GM18861 (cell line): ENCODE data around the gene ATP6V0E2.
"Not testable (repeated sequence)": the region's sequence is repeated elsewhere in the genome, so short reads cannot be mapped to it uniquely, and the experiment has no call there.

Experiments used
- ATAC-seq: cut with Tn5 transposase; IDR thresholded peaks from one replicate; pipeline ENCODE4 v1.9.1; 2021; ENCODE audit not compliant: unreplicated experiment

The ATP6V0E2 gene

DNA sequence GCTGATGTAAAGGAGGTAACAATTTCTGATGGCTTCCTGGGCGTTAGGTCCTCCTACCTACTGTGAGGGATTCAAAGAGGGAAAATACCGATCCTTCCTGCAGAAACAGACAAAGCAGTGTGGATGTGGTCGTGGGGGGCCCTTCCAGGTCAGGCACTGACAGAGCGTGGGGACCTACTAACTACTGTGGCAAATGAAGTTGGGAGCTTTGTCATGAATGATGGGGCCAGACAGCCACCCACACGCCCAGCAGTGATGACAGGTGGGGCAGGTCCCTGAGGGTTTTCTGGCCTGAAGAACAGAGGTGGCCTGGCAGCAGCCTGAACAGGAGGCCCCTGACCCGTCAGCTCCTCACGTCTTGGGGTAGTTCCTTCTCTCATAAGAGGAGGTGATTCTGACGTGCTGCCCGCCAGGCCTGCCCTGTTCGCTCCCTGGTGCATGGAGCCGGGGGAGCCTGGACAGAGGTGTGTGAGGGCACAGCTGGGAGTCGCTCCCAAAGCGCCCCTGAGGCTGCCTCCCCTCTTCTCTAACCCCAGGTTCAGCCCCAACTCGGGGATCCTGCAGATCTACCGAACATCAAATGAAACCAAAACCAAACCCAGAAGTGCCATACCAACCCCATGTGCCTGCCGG is 4.2 kb downstream of the ATP6V0E2 start:
- no peak for ATAC-seq

DNA sequence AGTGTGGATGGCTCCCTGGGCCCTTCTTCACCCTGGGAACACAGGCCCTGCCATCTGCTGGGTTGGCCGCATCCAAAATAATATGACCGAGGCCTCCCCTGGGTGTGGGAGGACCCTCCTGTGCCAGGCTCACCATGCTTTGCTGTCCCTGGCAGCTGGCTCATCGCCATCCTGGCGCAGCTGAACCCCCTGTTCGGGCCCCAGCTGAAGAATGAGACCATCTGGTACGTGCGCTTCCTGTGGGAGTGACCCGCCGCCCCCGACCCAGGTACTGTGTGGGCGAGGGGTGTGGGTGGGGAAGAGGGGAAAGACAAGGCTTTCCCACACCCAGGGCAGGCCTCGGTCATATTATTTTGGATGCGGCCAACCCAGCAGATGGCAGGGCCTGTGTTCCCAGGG is 4.8 kb downstream of the ATP6V0E2 start:
- ATAC-seq = no peak

DNA sequence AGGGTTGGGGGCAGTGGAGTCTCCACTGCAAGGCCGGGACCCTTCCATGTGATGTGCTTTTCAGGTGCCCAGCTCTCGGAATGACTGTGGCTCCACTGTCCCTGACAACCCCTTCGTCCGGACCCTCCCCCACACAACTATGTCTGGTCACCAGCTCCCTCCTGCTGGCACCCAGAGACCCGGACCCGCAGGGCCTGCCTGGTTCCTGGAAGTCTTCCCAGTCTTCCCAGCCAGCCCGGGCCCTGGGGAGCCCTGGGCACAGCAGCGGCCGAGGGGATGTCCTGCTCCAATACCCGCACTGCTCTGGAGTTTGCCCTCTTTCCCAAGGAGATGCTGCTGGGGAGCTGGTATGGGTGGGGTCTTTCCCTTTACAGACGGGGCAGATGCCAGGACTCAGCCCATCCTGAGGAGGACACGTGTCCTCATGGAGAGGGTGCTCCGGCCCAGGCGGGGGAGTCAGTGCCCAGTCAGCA is 5.5 kb downstream of the ATP6V0E2 start:
- ATAC-seq = no peak

DNA sequence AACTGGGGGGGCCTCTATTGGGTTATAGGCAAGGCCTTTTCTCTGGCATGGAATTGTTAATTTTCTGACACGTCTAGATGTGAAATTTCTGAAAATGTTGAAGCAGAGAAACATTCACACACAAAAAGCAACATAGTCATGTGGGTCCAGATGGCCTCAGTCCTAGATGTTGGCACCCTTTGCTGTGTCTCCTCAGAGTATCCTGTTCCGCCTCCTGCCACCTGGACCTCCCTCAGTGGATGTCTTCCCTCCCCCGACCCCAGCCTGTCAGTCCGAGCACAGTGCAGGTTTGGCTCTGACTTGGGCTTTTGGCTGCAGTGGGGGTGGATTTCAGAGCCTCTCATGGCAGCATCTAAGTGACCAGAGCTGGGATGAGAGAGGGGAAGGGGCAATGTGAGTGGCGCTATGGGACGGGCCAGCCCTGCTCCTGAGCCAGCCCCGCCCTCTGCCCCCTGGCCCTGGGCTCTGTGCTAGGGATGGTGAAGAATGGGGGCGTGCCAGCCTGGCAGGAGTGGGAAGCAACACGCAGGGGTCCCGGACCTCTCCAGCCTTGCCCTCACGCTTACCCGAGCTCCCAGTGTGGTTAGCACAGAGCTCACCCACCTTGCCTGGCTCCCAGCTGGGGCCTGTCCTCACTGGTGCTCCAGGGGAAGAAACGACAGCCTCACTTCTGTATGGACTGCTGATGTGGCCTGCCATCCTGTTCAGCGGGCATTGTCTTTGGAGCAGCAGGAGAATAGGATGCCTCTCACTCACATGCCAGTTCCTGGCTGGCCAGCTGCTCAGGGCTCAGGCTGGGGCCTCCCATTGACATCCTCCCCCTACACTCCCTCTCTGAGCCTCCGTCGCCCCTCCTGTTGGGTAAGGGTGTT is 6.2 kb downstream of the ATP6V0E2 start:
- no peak for ATAC-seq

DNA sequence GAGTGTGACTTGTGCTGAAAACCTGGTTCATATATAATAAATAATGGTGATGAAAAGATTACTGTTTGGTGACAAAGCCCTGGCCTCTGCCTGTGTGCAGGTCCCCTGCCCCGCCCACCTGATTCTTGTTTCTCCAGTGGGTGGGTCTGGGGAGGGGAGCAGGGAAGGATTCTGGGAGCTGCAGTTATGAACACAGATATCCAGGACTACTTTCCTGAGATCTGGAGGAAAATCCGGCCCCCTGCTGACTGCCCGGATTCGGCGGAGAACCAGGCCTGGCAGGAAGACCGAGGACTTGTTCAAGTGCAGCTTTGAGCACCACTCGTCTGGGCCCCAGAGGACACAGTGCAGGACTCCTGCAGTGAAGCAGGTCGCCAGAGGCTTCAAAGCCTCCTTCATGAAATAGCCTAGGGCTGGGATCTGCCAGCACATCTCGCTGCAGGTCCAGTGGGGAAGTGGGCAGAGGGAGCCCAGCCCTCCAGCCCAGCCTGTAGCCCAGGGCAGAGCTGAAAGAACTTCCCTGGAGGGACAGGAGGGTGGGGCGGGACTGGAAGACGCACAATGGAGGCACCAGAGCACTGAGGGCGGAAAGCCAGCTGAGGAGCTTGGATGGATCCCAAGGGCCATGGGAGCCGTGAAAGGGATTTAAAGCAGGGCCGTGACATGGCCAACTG is 7.0 kb downstream of the ATP6V0E2 start:
- no peak for ATAC-seq

DNA sequence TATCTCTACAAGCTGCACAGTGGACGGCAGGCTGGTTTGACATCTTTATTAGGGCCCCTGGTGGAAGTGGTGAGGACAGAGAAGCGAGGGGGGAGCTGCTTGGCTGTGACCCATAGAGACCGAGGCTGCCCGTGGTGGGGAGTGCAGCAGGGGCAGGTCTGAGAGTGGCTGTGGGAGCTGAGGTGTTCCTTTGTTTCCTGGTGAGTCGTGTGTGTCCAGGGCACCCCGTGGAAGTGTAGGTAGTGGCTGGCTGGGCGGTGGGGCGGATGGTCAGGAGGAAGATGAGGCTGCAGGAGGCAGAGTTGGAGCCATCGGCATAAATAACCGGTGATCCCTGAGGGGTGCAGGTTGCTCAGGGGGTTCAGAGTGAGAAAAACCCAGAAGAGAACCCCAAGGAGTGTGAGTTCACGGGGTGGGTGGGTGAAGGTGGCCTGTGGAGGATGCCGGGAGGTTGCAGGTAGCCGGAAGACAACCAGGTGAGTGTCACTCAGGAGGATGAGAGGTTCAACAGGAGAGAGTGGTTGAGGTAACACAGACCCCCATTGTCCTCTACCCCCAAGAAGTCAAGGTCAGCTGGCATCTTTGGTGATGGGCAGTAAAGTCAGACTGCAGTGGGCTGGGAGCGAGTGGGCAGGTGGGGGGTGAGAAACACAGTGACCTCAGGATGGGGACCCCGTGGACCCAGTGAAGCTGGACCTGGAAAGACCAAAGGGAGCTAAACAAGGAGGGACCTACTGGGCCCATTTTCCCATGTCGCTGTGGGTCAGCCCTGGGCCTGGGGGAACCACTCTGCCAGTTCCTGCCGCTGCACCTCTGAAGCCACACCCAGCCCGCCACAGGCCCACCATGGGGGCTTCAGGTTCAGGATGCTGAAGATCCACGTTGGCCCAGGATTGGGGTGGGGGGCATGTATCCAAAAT is 7.8 kb downstream of the ATP6V0E2 start:
- ATAC-seq = no peak

DNA sequence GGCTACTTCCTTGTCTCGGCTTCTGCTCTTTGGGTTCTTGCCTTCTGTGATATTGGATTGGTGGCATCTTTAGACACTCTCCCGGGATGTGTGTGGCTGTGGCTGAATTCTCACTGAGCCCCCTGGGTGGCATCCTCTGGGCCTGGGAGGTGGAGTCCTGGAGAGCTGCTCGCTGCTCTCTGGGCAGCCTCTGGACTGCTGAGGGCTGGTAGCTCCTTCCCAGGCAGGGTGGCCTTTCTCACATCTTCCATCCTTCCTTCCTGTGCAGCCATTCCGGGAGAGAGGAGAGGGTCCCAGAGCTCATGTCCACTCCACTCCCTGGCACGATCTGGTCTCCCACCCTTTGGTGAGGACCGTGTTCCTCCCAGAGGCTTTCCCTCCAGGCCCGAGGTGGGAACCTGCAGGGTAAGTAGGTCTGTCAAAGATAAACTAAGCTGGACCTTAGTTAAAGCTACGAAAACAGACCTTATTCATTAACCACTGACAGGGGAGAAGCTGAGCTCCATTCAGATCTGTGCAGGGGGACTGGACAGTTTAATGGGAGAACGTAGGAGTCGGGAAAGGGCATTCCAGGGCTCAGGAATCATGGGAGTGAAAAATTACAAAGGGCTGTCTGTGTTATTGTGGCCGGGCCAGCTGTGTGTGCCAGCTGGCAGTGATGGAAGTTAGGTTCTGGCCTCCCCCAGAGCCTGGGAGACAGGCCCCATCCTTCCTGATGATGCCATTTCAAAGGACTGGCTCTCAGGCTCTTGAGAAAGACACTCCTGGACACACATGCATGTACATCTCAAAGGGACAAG is 8.7 kb downstream of the ATP6V0E2 start:
- ATAC-seq = no peak

DNA sequence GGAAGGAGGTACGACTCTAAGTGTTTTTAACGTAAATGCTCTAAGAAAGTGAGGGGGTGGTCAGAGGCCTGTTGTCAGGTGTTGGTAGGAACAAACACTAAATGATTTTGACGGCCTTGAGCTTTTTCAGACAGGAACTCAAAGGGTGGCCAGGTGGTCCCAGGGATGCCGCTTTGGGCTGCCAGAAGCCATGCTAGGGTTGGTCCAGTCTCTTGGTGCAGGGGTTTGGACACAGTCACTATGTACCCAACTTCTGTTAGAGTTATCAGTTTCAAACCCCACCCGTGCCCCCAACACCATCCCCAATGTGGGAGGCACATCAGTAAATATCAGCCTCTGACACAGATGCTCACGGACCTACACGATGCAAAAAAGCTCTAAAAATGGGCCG is 9.3 kb downstream of the ATP6V0E2 start:
- no peak for ATAC-seq

DNA sequence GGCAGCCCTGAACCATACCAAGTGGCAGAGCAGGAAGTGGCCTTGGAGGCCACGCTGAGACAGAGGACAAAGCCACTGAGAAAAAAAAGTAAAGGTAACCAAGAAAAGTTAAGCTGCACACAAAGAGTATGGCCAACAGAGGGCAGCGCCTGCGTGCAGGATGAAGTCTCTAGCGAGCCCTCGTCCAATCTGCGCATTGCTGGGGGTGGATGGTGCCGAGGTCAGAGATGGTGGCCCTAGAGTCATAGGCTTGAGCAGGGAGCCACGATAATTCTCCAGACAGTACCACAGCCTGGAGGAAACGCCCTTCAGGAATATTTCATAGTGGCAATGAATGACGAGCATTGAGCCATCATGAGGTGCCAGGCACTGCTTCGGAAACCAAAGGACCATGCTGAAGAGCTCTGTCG is 9.7 kb downstream of the ATP6V0E2 start:
- ATAC-seq = peak; percentile 70

DNA sequence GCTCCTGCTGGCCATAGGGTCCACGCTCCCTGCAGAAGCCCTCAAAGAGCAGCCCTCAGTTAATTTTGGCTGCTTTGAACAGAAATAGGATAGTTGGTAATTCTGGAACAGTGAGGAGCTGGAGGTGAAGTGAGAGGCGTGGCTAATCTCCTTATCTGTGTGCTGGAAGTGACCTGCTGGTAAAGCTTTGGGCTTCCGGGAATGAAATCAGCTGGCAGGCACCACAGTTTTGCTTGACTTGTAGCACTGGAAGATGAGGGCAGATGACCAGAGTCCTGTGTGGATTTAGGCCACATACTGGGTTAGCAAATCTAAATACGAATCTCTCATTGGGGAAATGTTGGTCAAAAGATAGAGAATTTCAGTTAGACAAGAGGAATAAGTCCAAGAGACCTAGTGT is 10.2 kb downstream of the ATP6V0E2 start:
- ATAC-seq = no peak

DNA sequence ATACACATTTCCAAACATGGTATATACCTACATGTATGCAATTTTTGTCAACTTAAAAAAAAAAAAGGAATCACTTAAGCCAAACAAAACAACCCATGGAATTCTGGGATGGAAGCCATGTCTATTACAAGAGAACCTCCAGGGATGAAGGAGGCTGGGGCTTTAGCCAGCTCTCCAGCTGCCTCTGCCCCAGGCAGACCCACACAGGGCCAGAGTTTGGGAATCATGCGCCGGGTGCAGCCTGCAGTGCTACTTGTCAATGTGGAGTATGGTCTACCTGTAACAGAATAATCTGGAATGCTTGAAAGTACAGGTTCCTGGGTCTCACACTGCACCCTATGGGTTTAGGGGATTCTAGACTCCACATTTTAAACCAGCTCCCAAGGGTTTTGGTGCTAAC is 10.8 kb downstream of the ATP6V0E2 start:
- ATAC-seq = no peak

DNA sequence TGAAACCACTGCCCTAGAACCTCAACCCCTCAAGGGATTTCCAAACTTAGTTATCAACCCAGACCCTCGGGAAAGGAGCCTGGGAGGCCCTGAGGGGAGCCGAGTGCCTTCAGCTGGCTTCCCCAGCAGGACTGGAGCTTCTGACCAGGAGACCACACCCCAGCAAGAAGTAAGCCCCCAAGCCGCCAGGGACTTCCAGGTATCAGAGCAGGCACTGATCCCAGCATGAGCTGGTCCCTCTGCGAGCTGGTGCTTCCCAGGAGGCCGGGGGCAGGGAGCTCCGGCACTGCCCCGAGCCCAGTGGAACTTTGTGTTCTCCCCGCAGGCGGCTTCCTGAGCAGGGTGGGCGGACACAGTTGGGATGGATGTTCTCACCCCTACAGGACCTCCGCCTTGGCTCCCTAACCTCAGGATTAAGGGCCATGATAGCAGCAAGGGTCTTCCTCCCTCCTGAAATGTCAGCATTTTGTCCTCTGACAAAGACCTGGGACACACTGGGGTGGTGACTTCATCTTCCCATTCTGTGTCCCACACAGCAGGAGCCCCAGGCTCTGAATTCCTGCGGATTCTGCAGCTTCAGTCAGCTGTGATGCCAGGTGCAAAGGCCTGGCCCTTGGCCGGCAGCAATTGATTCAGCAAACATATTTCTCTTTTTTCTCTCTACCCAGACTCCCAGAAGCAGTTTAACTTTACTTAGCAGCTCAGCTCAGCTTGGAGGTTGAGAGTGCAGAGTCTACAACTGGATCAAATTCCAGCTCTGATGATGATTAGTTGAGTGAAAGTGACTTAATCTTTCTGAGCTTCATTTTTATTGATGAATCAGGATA is 11.6 kb downstream of the ATP6V0E2 start:
- ATAC-seq = no peak

DNA sequence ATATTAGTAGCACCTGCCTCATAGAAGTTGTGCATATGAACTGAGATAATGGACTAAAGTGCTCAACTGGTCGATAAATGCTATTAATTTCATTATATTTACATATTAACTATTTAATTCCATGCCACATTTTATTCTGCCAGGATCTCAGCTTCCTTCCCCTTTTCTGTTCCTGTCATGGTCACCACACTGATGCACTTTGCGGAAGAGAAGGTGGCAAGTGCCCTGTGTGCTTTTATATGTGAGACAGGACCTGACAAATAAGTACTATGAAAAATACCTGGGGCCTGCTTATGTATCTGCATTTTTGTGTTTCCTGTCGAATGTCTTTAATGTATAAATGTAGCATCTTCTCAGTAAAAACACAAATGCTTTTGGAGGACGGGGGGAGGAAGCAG is 12.2 kb downstream of the ATP6V0E2 start:
- no peak for ATAC-seq

DNA sequence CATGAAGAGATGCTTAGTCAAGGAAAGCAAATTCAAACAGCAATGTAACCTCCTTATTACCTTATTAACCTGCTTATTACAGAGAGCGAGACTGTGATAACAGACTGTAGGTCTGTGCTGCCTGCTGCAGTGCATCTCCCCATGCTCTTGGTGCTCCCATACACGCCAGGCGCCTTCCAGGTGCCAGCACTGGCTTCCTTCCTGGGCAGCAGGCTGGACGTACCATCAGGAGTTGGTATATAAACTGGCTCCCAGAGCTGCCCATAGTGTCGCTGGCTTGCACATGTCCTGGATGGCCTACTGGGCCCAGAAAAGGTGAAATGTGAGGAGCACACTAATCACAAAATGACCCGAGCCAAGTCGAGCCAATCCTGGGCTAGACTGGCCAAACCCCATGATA is 13.5 kb downstream of the ATP6V0E2 start:
- ATAC-seq = no peak

DNA sequence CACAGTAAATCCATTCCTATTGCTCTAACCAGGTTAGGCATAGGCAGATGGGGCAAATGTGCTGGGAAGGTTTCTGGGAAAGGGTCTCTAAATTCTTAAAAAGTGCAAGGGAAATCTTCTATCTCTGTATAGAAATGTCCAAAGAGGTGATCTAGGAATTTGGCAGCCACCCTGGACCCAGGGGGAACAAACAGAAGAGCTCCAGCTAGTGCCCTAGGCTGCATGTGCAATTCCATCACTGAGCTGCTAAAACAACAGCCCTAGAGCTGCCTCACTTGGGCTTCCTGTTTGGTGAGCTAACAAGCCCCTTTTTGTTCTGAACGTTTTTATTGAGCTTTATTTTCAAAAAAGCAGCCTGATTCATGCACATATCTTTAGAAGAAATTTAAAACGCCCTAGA is 16.9 kb downstream of the ATP6V0E2 start:
- ATAC-seq = not testable (repeated sequence)

DNA sequence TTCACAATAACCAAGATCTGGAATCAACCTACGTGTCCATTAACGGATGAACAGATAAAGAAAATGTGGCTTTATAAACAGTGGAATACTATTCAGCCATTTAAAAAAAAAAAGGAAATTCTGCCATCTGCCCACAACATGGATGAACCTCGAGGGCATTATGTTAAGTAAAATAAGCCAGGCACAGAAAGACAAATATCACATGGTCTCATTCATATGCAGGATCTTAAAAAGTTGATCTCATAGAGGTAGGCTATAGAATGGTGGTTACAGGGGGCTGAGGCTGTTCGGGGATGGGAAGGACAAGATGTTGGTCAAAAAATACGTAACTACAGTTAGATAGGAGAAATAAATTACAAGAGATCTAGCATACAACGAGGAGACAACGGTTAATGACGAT is 21.2 kb downstream of the ATP6V0E2 start:
- not testable (repeated sequence) for ATAC-seq

DNA sequence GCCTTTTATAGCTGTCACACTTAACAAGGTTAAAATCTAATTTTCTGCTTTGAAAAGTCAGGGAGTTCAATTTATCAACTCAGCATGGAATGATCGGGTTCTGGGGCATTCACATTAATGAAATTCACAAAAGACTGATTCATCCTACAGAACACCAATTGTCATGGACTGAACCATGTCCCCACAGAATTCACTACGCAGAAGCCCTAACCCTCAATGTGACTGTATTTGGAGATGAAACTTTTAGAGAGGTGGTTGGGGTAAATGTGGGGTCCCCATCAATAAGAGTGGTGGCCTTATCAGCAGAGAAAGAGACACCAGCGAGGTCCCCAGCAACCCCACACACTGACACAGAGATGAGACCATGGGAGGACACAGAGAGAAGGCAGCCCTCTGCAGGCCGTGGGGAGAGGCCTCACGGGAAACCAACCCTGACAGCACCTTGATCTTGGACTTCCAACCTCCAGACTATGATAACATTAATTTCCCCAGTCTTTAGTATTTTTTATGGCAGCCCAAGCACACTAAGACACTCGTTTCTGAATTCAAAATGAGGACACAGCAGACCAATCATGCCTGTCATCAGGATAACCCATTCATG is 34.1 kb downstream of the ATP6V0E2 start:
- not testable (repeated sequence) for ATAC-seq

DNA sequence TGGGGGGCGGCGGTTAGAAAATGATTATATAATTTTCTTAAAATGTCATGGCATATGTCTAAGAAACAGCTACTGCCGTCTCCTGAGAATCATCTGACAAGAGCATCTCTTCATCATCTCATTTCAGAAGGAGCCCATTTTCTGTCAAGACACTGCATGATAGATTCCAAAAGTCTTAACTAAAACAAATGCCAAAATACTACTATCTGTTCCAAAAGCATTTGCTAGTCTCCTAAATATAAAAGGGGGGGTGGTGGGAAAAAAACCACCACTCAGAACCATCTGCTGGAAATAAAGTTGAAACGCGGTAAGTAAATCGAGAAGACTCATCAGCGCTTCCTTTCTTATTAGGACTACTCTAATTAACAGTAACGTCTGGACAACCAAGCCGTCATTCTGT is 36.5 kb downstream of the ATP6V0E2 start:
- ATAC-seq = not testable (repeated sequence)

DNA sequence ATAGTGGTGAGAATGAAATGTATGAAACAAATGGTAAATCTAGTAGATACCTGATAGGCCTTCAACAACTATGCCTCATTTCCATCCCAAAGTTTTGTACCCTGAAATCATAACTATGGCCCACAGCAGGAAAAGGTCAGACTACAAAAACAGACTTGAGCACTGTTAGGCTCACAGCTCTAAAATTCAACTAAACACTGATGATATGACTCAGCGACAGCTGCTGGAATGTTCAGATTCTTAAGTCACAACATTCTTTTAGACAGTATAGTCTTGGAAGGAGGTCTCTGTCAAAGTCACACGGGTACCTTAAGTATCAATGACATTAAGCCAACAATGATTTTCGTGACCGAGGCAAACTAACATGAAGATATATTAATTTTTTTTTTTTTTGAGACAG is 38.4 kb downstream of the ATP6V0E2 start:
- not testable (repeated sequence) for ATAC-seq
